A549 (cell line): ENCODE results near the gene C1orf21.

Experiments
- CEBPB ChIP-seq, 2 experiments: fragments of >200 bp in 1 of 2; sonication (Bioruptor Twin) in 1 of 2; formaldehyde crosslinking in 1 of 2; IDR thresholded peaks; 2 replicates each; pipeline ENCODE4 v1.6.1; 2012 to 2016
- CTCF ChIP-seq: fragments of >200 bp; sonication (Bioruptor Twin); formaldehyde crosslinking; IDR thresholded peaks from 3 replicates; pipeline ENCODE4 v1.5.1; 2016
- E2F6 ChIP-seq: IDR thresholded peaks from 2 replicates; pipeline ENCODE4 v1.6.1; 2012; ENCODE audit warnings: low read depth, borderline replicate concordance
- EP300 ChIP-seq, 2 experiments: fragments of >200 bp; sonication (Bioruptor Twin); formaldehyde crosslinking; IDR thresholded peaks; 2 replicates in 1 of 2; 3 replicates in 1 of 2; pipeline ENCODE4 v1.6.1; 2016 to 2017
- GATA3 ChIP-seq: IDR thresholded peaks from 2 replicates; pipeline ENCODE4 v1.6.1; 2012; ENCODE audit warnings: borderline replicate concordance
- HDAC2 ChIP-seq: fragments of 200-600 bp; sonication (generic); IDR thresholded peaks from 2 replicates; pipeline ENCODE4 v1.6.1; 2016
- JUN ChIP-seq, 2 experiments: fragments of >200 bp; sonication (Bioruptor Twin); formaldehyde crosslinking; IDR thresholded peaks; 2 replicates in 1 of 2; 3 replicates in 1 of 2; pipeline ENCODE4 v1.6.1; 2016 to 2017
- MAX ChIP-seq: IDR thresholded peaks from 2 replicates; pipeline ENCODE4 v1.6.1; 2012
- POLR2A ChIP-seq: IDR thresholded peaks from 2 replicates; pipeline ENCODE4 v1.6.1; 2012; ENCODE audit warnings: mild to moderate bottlenecking, low read length
- POLR2AphosphoS2 ChIP-seq: conservative IDR thresholded peaks from 2 replicates; pipeline ENCODE4 v1.6.1; 2012; ENCODE audit warnings: low read length, improper control_type of control experiment, inconsistent platforms
- RAD21 ChIP-seq, 2 experiments: fragments of >200 bp in 1 of 2; sonication (Bioruptor Twin) in 1 of 2; formaldehyde crosslinking in 1 of 2; IDR thresholded peaks in 1 of 2; conservative IDR thresholded peaks in 1 of 2; 2 replicates in 1 of 2; 3 replicates in 1 of 2; pipeline ENCODE4 v1.6.1; 2012 to 2018; ENCODE audit warnings: inconsistent platforms in 1 of 2
- REST ChIP-seq: fragments of 200-600 bp; sonication (generic); IDR thresholded peaks from 2 replicates; pipeline ENCODE4 v1.6.1; 2016; ENCODE audit warnings: antibody characterized with exemption, mild to moderate bottlenecking, moderate library complexity
- SREBF2 ChIP-seq: fragments of 450-650 bp; IDR thresholded peaks from 2 replicates; pipeline ENCODE4 v1.6.1; 2014; ENCODE audit warnings: mild to moderate bottlenecking, moderate library complexity
- USF2 ChIP-seq: fragments of 450-650 bp; IDR thresholded peaks from 2 replicates; pipeline ENCODE4 v1.6.1; 2014; ENCODE audit warnings: antibody characterized with exemption

- TF ChIP-seq POLR2AphosphoS2 (no peak), POLR2A (no peak), CTCF (no peak), REST (no peak), HDAC2 (no peak), MAX (no peak), JUN (IDR thresholded peaks at IDR 0.05) (no peak), USF2 (no peak), CEBPB (IDR thresholded peaks at IDR 0.05) (no peak), SREBF2 (no peak), GATA3 (no peak), RAD21 (conservative IDR thresholded peaks at IDR 0.05 in 1 of 2, IDR thresholded peaks at IDR 0.05 in 1 of 2) (no peak), E2F6 (no peak), EP300 (IDR thresholded peaks at IDR 0.05) (no peak)
These were observed 143.4 kb downstream of the C1orf21 start for GRCh38 chr1:184530226-184530625.
